22Rv1 (cell line): ENCODE data around the gene KCNQ1.

ENCODE experiments used
- ZFX ChIP-seq: fragments of 450-650 bp; IDR thresholded peaks from 2 replicates; pipeline ENCODE4 v1.6.1; 2017; ENCODE audit warnings: antibody characterized with exemption, borderline replicate concordance
- TF ChIP-seq, protein P1 (sequence below): fragments of 450-650 bp; IDR thresholded peaks from 2 replicates; pipeline ENCODE4 v1.5.1; 2017; ENCODE audit warnings: mild to moderate bottlenecking

DNA sequence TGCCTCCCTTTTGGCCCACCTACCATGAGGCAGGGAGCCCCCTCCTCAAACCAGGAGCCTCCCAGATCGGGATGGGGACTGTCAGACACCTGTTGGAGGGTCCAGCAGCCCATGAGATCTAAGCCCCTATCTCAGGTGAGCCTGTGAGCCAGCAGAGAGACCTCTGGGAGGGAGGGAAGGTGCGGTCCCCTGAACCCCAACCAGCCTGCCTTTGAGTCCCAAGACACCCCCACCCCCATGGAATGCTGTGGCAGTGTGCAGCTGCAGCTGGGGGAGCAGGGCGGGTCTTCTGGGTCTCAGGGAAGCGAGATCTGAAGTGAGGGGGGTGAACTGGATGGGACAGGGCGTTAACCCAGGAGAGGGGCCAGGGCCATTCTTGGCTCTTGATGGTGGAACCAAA is 442.1 kb downstream of the KCNQ1 start:
- TF ChIP-seq, protein P1, sequence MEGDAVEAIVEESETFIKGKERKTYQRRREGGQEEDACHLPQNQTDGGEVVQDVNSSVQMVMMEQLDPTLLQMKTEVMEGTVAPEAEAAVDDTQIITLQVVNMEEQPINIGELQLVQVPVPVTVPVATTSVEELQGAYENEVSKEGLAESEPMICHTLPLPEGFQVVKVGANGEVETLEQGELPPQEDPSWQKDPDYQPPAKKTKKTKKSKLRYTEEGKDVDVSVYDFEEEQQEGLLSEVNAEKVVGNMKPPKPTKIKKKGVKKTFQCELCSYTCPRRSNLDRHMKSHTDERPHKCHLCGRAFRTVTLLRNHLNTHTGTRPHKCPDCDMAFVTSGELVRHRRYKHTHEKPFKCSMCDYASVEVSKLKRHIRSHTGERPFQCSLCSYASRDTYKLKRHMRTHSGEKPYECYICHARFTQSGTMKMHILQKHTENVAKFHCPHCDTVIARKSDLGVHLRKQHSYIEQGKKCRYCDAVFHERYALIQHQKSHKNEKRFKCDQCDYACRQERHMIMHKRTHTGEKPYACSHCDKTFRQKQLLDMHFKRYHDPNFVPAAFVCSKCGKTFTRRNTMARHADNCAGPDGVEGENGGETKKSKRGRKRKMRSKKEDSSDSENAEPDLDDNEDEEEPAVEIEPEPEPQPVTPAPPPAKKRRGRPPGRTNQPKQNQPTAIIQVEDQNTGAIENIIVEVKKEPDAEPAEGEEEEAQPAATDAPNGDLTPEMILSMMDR, result no peak
- TF ChIP-seq ZFX, result no peak
